Measurements from ENCODE around the gene MACROD2. TPM values are rescaled to one million over a fixed set of nuclear protein-coding genes. Genes with fewer than 3 reads are reported as not detected.

Gene MACROD2
- total RNA-seq, 5 donors from 2014 or later (not counting 1 experiment from before 2014, with no cell fraction given), result 0.23 to 1.3 (median 0.51) TPM; not detected in 2

GRCh38 chr20:15905661-15906060 is 1910.3 kb downstream of the MACROD2 start:
- H3K27me3 ChIP-seq (replicated peaks in 1 of 2; ENCODE audit: control insufficient read depth in 2 of 2, extremely low read depth in 1 of 2, insufficient read depth in 2 of 2, low read length in 1 of 2), result no peaks in the 10 kb centered on the region
- no peak for ATAC-seq (replicated peaks in 1 of 4)
- H3K27ac Mint-ChIP-seq, result no peak overlapping the region
- peaks cover 9 to 17% (median 14%) of the 10 kb centered on the region in 3 donors for H3K9me3 Mint-ChIP-seq
- no peaks in the 10 kb centered on the region for H3K4me1 ChIP-seq (ENCODE audit: control insufficient read depth in 1 of 2, extremely low read depth in 1 of 2, insufficient read depth in 2 of 2, low read length in 2 of 2)
- no peaks in the 10 kb centered on the region for H3K36me3 Mint-ChIP-seq
- no peak overlapping the region for H3K4me3 Mint-ChIP-seq
- H3K4me3 ChIP-seq (ENCODE audit: control insufficient read depth in 1 of 2, extremely low read depth in 1 of 2, low read length in 1 of 2), result no peak overlapping the region
- ChIA-PET CTCF (no interaction called here), POLR2A (no interaction called here)
- no peak for DNase-seq
- no peaks in the 10 kb centered on the region for H3K9me3 ChIP-seq
- no peaks in the 10 kb centered on the region for H3K36me3 ChIP-seq (ENCODE audit: control insufficient read depth in 2 of 2, extremely low read depth in 1 of 2, insufficient read depth in 1 of 2, low read length in 1 of 2)
- no peaks in the 10 kb centered on the region for H3K27me3 Mint-ChIP-seq
- no peaks in the 10 kb centered on the region for H3K4me1 Mint-ChIP-seq
- 70% methylated on average over 1 of the region's 3 CpGs for WGBS (ENCODE audit: insufficient coverage)
- no peak overlapping the region for H3K27ac ChIP-seq (ENCODE audit: low read length)

DNA sequence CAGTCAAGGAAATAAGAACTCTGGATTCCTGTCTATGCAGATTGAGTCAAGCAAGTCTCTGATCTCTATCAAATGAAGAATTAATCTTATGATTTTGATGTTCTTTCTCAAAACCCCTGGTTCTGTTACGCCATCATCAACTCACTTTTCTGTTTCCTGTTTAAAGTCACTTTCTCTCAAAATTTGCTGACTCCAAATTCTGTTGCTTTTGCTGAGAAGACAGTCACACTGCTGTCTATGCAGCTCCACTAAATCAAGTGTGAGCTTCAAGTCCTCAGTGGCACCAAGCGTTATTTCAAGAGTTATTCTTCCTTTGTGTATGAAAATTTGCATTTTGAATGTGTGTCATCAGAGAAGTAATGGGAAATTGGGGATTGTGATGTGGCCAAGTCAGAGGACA is 1914.7 kb downstream of the MACROD2 start:
- Histone ChIP-seq H3K36me3 (ENCODE audit: control insufficient read depth in 2 of 2, extremely low read depth in 1 of 2, insufficient read depth in 1 of 2, low read length in 1 of 2) (no peaks in the 10 kb centered on the region), H3K4me1 (ENCODE audit: control insufficient read depth in 1 of 2, extremely low read depth in 1 of 2, insufficient read depth in 2 of 2, low read length in 2 of 2) (no peaks in the 10 kb centered on the region), H3K27me3 (replicated peaks in 1 of 2; ENCODE audit: control insufficient read depth in 2 of 2, extremely low read depth in 1 of 2, insufficient read depth in 2 of 2, low read length in 1 of 2) (no peaks in the 10 kb centered on the region), H3K4me3 (ENCODE audit: control insufficient read depth in 1 of 2, extremely low read depth in 1 of 2, low read length in 1 of 2) (no peak overlapping the region), H3K9me3 (no peaks in the 10 kb centered on the region), H3K27ac (ENCODE audit: low read length) (no peak overlapping the region)
- no CpG with 5 or more reads among the region's 2 CpGs for WGBS (ENCODE audit: insufficient coverage)
- DNase-seq, result no peak
- no peak for ATAC-seq (replicated peaks in 1 of 4)
- CTCF ChIA-PET, result no interaction called here
- Mint-ChIP-seq H3K36me3 (no peaks in the 10 kb centered on the region), H3K4me1 (no peaks in the 10 kb centered on the region), H3K27ac (no peak overlapping the region), H3K27me3 (no peaks in the 10 kb centered on the region), H3K4me3 (no peak overlapping the region), H3K9me3 (peaks cover 2 to 17% (median 9%) of the 10 kb centered on the region in 3 donors)
- POLR2A ChIA-PET, result no interaction called here

- Histone ChIP-seq H3K4me3 (ENCODE audit: control insufficient read depth in 1 of 2, extremely low read depth in 1 of 2, low read length in 1 of 2) (no peak overlapping the region), H3K27ac (ENCODE audit: low read length) (no peak overlapping the region), H3K9me3 (no peaks in the 10 kb centered on the region), H3K4me1 (ENCODE audit: control insufficient read depth in 1 of 2, extremely low read depth in 1 of 2, insufficient read depth in 2 of 2, low read length in 2 of 2) (no peaks in the 10 kb centered on the region), H3K27me3 (replicated peaks in 1 of 2; ENCODE audit: control insufficient read depth in 2 of 2, extremely low read depth in 1 of 2, insufficient read depth in 2 of 2, low read length in 1 of 2) (no peaks in the 10 kb centered on the region), H3K36me3 (ENCODE audit: control insufficient read depth in 2 of 2, extremely low read depth in 1 of 2, insufficient read depth in 1 of 2, low read length in 1 of 2) (no peaks in the 10 kb centered on the region)
- CTCF ChIA-PET, result no interaction called here
- POLR2A ChIA-PET, result no interaction called here
- DNase-seq (no peak), ATAC-seq (replicated peaks in 1 of 4) (no peak)
- Mint-ChIP-seq H3K4me1 (no peaks in the 10 kb centered on the region), H3K27me3 (no peaks in the 10 kb centered on the region), H3K27ac (no peak overlapping the region), H3K9me3 (peaks cover 4 to 17% (median 9%) of the 10 kb centered on the region in 3 donors), H3K4me3 (no peak overlapping the region), H3K36me3 (no peaks in the 10 kb centered on the region)
- 80% methylated on average over 1 of the region's 7 CpGs for WGBS (ENCODE audit: insufficient coverage)
Observed at GRCh38 chr20:15911581-15911980, 1916.3 kb downstream of the MACROD2 start.

GRCh38 chr20:15913391-15914025 is 1918.2 kb downstream of the MACROD2 start:
- POLR2A ChIA-PET, result no interaction called here
- CTCF ChIA-PET, result no interaction called here
- ATAC-seq (replicated peaks in 1 of 4) (no peak), DNase-seq (no peak)
- Histone ChIP-seq H3K4me3 (ENCODE audit: control insufficient read depth in 1 of 2, extremely low read depth in 1 of 2, low read length in 1 of 2) (no peak overlapping the region), H3K27ac (ENCODE audit: low read length) (no peak overlapping the region), H3K9me3 (no peaks in the 10 kb centered on the region), H3K36me3 (ENCODE audit: control insufficient read depth in 2 of 2, extremely low read depth in 1 of 2, insufficient read depth in 1 of 2, low read length in 1 of 2) (no peaks in the 10 kb centered on the region), H3K4me1 (ENCODE audit: control insufficient read depth in 1 of 2, extremely low read depth in 1 of 2, insufficient read depth in 2 of 2, low read length in 2 of 2) (no peaks in the 10 kb centered on the region), H3K27me3 (replicated peaks in 1 of 2; ENCODE audit: control insufficient read depth in 2 of 2, extremely low read depth in 1 of 2, insufficient read depth in 2 of 2, low read length in 1 of 2) (no peaks in the 10 kb centered on the region)
- no peaks in the 10 kb centered on the region for H3K27me3 Mint-ChIP-seq
- H3K36me3 Mint-ChIP-seq, result no peaks in the 10 kb centered on the region
- no peaks in the 10 kb centered on the region for H3K4me1 Mint-ChIP-seq
- no CpG with 5 or more reads among the region's 3 CpGs for WGBS (ENCODE audit: insufficient coverage)
- H3K4me3 Mint-ChIP-seq, result no peak overlapping the region
- no peak overlapping the region for H3K27ac Mint-ChIP-seq
- H3K9me3 Mint-ChIP-seq, result peaks cover 4 to 11% (median 9%) of the 10 kb centered on the region in 3 donors

DNA sequence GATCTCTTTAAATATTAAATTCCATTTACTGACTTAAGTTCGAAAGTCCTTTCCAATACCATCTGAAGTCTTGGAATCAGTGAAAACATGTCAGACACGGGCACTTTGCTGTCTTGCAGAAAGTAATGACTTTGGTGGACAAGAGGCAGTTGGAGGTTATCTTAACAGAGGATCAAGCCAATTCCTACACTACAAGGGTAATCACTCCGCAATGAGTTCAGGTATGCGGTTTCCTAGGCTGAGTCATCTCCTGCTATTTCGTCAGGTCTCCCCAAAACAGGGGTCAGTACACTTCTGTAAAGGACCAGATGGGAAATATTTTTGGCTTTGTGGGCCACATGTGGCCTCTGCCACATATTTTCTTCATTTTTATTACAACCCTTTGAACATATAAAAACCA is 1921.3 kb downstream of the MACROD2 start:
- Histone ChIP-seq H3K27ac (ENCODE audit: low read length) (no peak overlapping the region), H3K4me3 (ENCODE audit: control insufficient read depth in 1 of 2, extremely low read depth in 1 of 2, low read length in 1 of 2) (no peak overlapping the region), H3K9me3 (no peaks in the 10 kb centered on the region), H3K27me3 (replicated peaks in 1 of 2; ENCODE audit: control insufficient read depth in 2 of 2, extremely low read depth in 1 of 2, insufficient read depth in 2 of 2, low read length in 1 of 2) (no peaks in the 10 kb centered on the region), H3K36me3 (ENCODE audit: control insufficient read depth in 2 of 2, extremely low read depth in 1 of 2, insufficient read depth in 1 of 2, low read length in 1 of 2) (no peaks in the 10 kb centered on the region), H3K4me1 (ENCODE audit: control insufficient read depth in 1 of 2, extremely low read depth in 1 of 2, insufficient read depth in 2 of 2, low read length in 2 of 2) (no peaks in the 10 kb centered on the region)
- peaks cover 4 to 11% (median 5%) of the 10 kb centered on the region in 3 donors for H3K9me3 Mint-ChIP-seq
- H3K27me3 Mint-ChIP-seq, result no peaks in the 10 kb centered on the region
- no peaks in the 10 kb centered on the region for H3K4me1 Mint-ChIP-seq
- ChIA-PET CTCF (no interaction called here), POLR2A (no interaction called here)
- DNase-seq (no peak), ATAC-seq (replicated peaks in 1 of 4) (no peak)
- H3K4me3 Mint-ChIP-seq, result no peak overlapping the region
- no peak overlapping the region for H3K27ac Mint-ChIP-seq
- no peaks in the 10 kb centered on the region for H3K36me3 Mint-ChIP-seq
- no CpG with 5 or more reads among the region's 5 CpGs for WGBS (ENCODE audit: insufficient coverage)

DNA sequence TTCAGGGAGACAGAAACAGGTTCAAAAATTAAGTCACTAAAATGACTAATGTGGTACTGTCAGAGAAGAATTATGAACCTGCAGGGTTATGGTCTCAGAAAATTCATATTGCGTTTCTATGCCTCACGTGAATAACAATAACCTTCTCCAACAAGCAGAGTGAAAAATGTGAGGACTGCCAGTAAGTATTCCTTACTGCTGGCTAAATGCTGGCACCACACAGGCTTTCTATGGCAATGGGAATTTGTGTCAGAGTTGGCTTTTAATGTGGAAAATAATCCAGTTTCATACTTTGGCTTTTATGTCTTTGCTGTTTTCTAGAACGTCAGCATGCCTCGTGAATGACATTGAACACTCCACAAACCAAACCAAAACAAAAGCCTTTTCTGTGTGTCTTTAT is 1922.0 kb downstream of the MACROD2 start:
- Mint-ChIP-seq H3K9me3 (peaks cover 4 to 12% (median 5%) of the 10 kb centered on the region in 3 donors), H3K4me1 (no peaks in the 10 kb centered on the region), H3K27ac (no peak overlapping the region), H3K4me3 (no peak overlapping the region), H3K27me3 (no peaks in the 10 kb centered on the region), H3K36me3 (no peaks in the 10 kb centered on the region)
- Histone ChIP-seq H3K36me3 (ENCODE audit: control insufficient read depth in 2 of 2, extremely low read depth in 1 of 2, insufficient read depth in 1 of 2, low read length in 1 of 2) (no peaks in the 10 kb centered on the region), H3K27ac (ENCODE audit: low read length) (no peak overlapping the region), H3K4me1 (ENCODE audit: control insufficient read depth in 1 of 2, extremely low read depth in 1 of 2, insufficient read depth in 2 of 2, low read length in 2 of 2) (no peaks in the 10 kb centered on the region), H3K27me3 (replicated peaks in 1 of 2; ENCODE audit: control insufficient read depth in 2 of 2, extremely low read depth in 1 of 2, insufficient read depth in 2 of 2, low read length in 1 of 2) (peaks cover 0 to 2% of the 10 kb centered on the region in 2 experiments), H3K9me3 (no peaks in the 10 kb centered on the region), H3K4me3 (ENCODE audit: control insufficient read depth in 1 of 2, extremely low read depth in 1 of 2, low read length in 1 of 2) (no peak overlapping the region)
- WGBS (ENCODE audit: insufficient coverage), result no CpG with 5 or more reads among the region's 4 CpGs
- ChIA-PET CTCF (no interaction called here), POLR2A (no interaction called here)
- no peak for DNase-seq
- ATAC-seq (replicated peaks in 1 of 4), result no peak

- Mint-ChIP-seq H3K9me3 (peaks cover 4 to 12% (median 5%) of the 10 kb centered on the region in 3 donors), H3K4me1 (no peaks in the 10 kb centered on the region), H3K27me3 (no peaks in the 10 kb centered on the region), H3K27ac (no peak overlapping the region), H3K36me3 (no peaks in the 10 kb centered on the region), H3K4me3 (no peak overlapping the region)
- no CpG with 5 or more reads among the region's 3 CpGs for WGBS (ENCODE audit: insufficient coverage)
- DNase-seq (no peak), ATAC-seq (replicated peaks in 1 of 4) (no peak)
- H3K9me3 ChIP-seq, result no peaks in the 10 kb centered on the region
- POLR2A ChIA-PET, result no interaction called here
- H3K36me3 ChIP-seq (ENCODE audit: control insufficient read depth in 2 of 2, extremely low read depth in 1 of 2, insufficient read depth in 1 of 2, low read length in 1 of 2), result no peaks in the 10 kb centered on the region
- H3K4me3 ChIP-seq (ENCODE audit: control insufficient read depth in 1 of 2, extremely low read depth in 1 of 2, low read length in 1 of 2), result no peak overlapping the region
- H3K27me3 ChIP-seq (replicated peaks in 1 of 2; ENCODE audit: control insufficient read depth in 2 of 2, extremely low read depth in 1 of 2, insufficient read depth in 2 of 2, low read length in 1 of 2), result peaks cover 0 to 2% of the 10 kb centered on the region in 2 experiments
- no peak overlapping the region for H3K27ac ChIP-seq (ENCODE audit: low read length)
- no peaks in the 10 kb centered on the region for H3K4me1 ChIP-seq (ENCODE audit: control insufficient read depth in 1 of 2, extremely low read depth in 1 of 2, insufficient read depth in 2 of 2, low read length in 2 of 2)
- CTCF ChIA-PET, result no interaction called here
Observed at GRCh38 chr20:15918631-15919030, 1923.3 kb downstream of the MACROD2 start.

Measured in T-cell (primary cell).